ENCODE results near the gene JUNB.

The JUNB gene

GRCh38 chr19:12834566-12834943 lies 43.3 kb downstream of the JUNB start, which contains the start of gene RTBDN:
Gene RTBDN, minus strand, starts transcription at chr19:12834579. Its CDS starts 4,600 bp downstream, at chr19:12829979.
- POLR2A ChIA-PET = no interaction called here
- no peak within 1 kb of the TSS for H3K27ac ChIP-seq (ENCODE audit: insufficient read depth in 1 of 2, low read depth in 1 of 2, low read length in 2 of 2, poor library complexity in 1 of 2, severe bottlenecking in 2 of 2)
- peaks cover 17 to 96% (median 41%) of the 10 kb centered on the region in 5 experiments for H3K27me3 ChIP-seq (replicated peaks in 2 of 5; ENCODE audit: control insufficient read depth in 4 of 5, insufficient read depth in 5 of 5, low read length in 4 of 5)
- DNase-seq = no peak
- WGBS (ENCODE audit: insufficient coverage) = 12% methylated on average over 20 of the region's 20 CpGs
- no peaks in the 10 kb centered on the region for H3K36me3 ChIP-seq (ENCODE audit: control insufficient read depth in 4 of 4, insufficient read depth in 4 of 4, low read length in 3 of 4)
- H3K4me3 ChIP-seq (ENCODE audit: control insufficient read depth in 1 of 7, extremely low read depth in 1 of 7, insufficient read depth in 4 of 7, low read depth in 2 of 7, low read length in 6 of 7) = peak within 1 kb of the TSS in 6 of 7 experiments; percentile 1 to 64 (median 41)
- no peaks in the 10 kb centered on the region for H3K9me3 ChIP-seq (ENCODE audit: control extremely low read depth in 1 of 5, control insufficient read depth in 4 of 5, insufficient read depth in 2 of 5, low read depth in 1 of 5, low read length in 4 of 5)
- H3K4me1 ChIP-seq (ENCODE audit: control extremely low read depth in 1 of 4, control insufficient read depth in 4 of 4, insufficient read depth in 4 of 4, low read length in 3 of 4) = peaks cover 0 to 32% (median 20%) of the 10 kb centered on the region in 4 experiments
- CTCF ChIA-PET = interaction anchor here (0.9 kb wide), 1 partner anchor 10 kb away, joined by 3 read pairs; no protein-coding TSS in a partner anchor

- Histone ChIP-seq H3K36me3 (ENCODE audit: control insufficient read depth in 4 of 4, insufficient read depth in 4 of 4, low read length in 3 of 4) (no peaks in the 10 kb centered on the region), H3K4me1 (ENCODE audit: control extremely low read depth in 1 of 4, control insufficient read depth in 4 of 4, insufficient read depth in 4 of 4, low read length in 3 of 4) (peaks cover 0 to 32% (median 20%) of the 10 kb centered on the region in 4 experiments), H3K27ac (ENCODE audit: insufficient read depth in 1 of 2, low read depth in 1 of 2, low read length in 2 of 2, poor library complexity in 1 of 2, severe bottlenecking in 2 of 2) (no peak overlapping the region), H3K4me3 (ENCODE audit: control insufficient read depth in 1 of 7, extremely low read depth in 1 of 7, insufficient read depth in 4 of 7, low read depth in 2 of 7, low read length in 6 of 7) (no peak overlapping the region), H3K9me3 (ENCODE audit: control extremely low read depth in 1 of 5, control insufficient read depth in 4 of 5, insufficient read depth in 2 of 5, low read depth in 1 of 5, low read length in 4 of 5) (no peaks in the 10 kb centered on the region), H3K27me3 (replicated peaks in 2 of 5; ENCODE audit: control insufficient read depth in 4 of 5, insufficient read depth in 5 of 5, low read length in 4 of 5) (peaks cover 20 to 96% (median 42%) of the 10 kb centered on the region in 5 experiments)
- ChIA-PET POLR2A (no interaction called here), CTCF (interaction anchor here (0.9 kb wide), 1 partner anchor 11 kb away, joined by 3 read pairs; no protein-coding TSS in a partner anchor)
- DNase-seq = peak in 2 of 3 donors; percentile 61 to 67
- 11% methylated on average over 23 of the region's 39 CpGs for WGBS (ENCODE audit: insufficient coverage)
Measured at GRCh38 chr19:12834976-12835757, 43.9 kb downstream of the JUNB start.

- whole genome bisulfite sequencing (ENCODE audit: insufficient coverage) = 8% methylated on average over 6 of the region's 6 CpGs
- no peak for DNase-seq
- H3K27ac ChIP-seq (ENCODE audit: insufficient read depth in 1 of 2, low read depth in 1 of 2, low read length in 2 of 2, poor library complexity in 1 of 2, severe bottlenecking in 2 of 2) = no peak overlapping the region
- H3K27me3 ChIP-seq (replicated peaks in 2 of 5; ENCODE audit: control insufficient read depth in 4 of 5, insufficient read depth in 5 of 5, low read length in 4 of 5) = peaks cover 16 to 96% (median 44%) of the 10 kb centered on the region in 5 experiments
- H3K9me3 ChIP-seq (ENCODE audit: control extremely low read depth in 1 of 5, control insufficient read depth in 4 of 5, insufficient read depth in 2 of 5, low read depth in 1 of 5, low read length in 4 of 5) = peaks cover 0 to 2% (median 0%) of the 10 kb centered on the region in 5 experiments
- no peaks in the 10 kb centered on the region for H3K36me3 ChIP-seq (ENCODE audit: control insufficient read depth in 4 of 4, insufficient read depth in 4 of 4, low read length in 3 of 4)
- ChIA-PET CTCF (interaction anchor here (0.9 to 2.7 kb wide), 3 partner anchors 8 to 20 kb away, joined by 3 to 13 read pairs (median 9); no protein-coding TSS in a partner anchor), POLR2A (no interaction called here)
- no peak overlapping the region for H3K4me3 ChIP-seq (ENCODE audit: control insufficient read depth in 1 of 7, extremely low read depth in 1 of 7, insufficient read depth in 4 of 7, low read depth in 2 of 7, low read length in 6 of 7)
- H3K4me1 ChIP-seq (ENCODE audit: control extremely low read depth in 1 of 4, control insufficient read depth in 4 of 4, insufficient read depth in 4 of 4, low read length in 3 of 4) = peaks cover 2 to 44% (median 26%) of the 10 kb centered on the region in 4 experiments
Measured at GRCh38 chr19:12836529-12836863, 45.2 kb downstream of the JUNB start.

GRCh38 chr19:12837225-12837624 lies 45.9 kb downstream of the JUNB start:
- 96% methylated on average over 2 of the region's 4 CpGs for WGBS (ENCODE audit: insufficient coverage)
- POLR2A ChIA-PET = no interaction called here
- H3K9me3 ChIP-seq (ENCODE audit: control extremely low read depth in 1 of 5, control insufficient read depth in 4 of 5, insufficient read depth in 2 of 5, low read depth in 1 of 5, low read length in 4 of 5) = peaks cover 0 to 2% (median 0%) of the 10 kb centered on the region in 5 experiments
- peaks cover 2 to 44% (median 26%) of the 10 kb centered on the region in 4 experiments for H3K4me1 ChIP-seq (ENCODE audit: control extremely low read depth in 1 of 4, control insufficient read depth in 4 of 4, insufficient read depth in 4 of 4, low read length in 3 of 4)
- peaks cover 14 to 95% (median 47%) of the 10 kb centered on the region in 5 experiments for H3K27me3 ChIP-seq (replicated peaks in 2 of 5; ENCODE audit: control insufficient read depth in 4 of 5, insufficient read depth in 5 of 5, low read length in 4 of 5)
- peak in 1 of 3 donors; percentile 39 for DNase-seq
- H3K36me3 ChIP-seq (ENCODE audit: control insufficient read depth in 4 of 4, insufficient read depth in 4 of 4, low read length in 3 of 4) = no peaks in the 10 kb centered on the region
- no peak overlapping the region for H3K27ac ChIP-seq (ENCODE audit: insufficient read depth in 1 of 2, low read depth in 1 of 2, low read length in 2 of 2, poor library complexity in 1 of 2, severe bottlenecking in 2 of 2)
- H3K4me3 ChIP-seq (ENCODE audit: control insufficient read depth in 1 of 7, extremely low read depth in 1 of 7, insufficient read depth in 4 of 7, low read depth in 2 of 7, low read length in 6 of 7) = no peak overlapping the region
- CTCF ChIA-PET = interaction anchor here (0.5 to 2.7 kb wide), 8 partner anchors 9 to 106 kb away, joined by 3 to 13 read pairs (median 4); no protein-coding TSS in a partner anchor

GRCh38 chr19:12838182-12838885 lies 47.0 kb downstream of the JUNB start, which contains the start of gene MAST1:
Gene MAST1, plus strand, starts transcription at chr19:12838515. Its CDS starts 58 bp downstream, at chr19:12838573.
- CTCF ChIA-PET = interaction anchor here (0.6 to 2.7 kb wide), 3 partner anchors 9 to 44 kb away, joined by 3 to 13 read pairs (median 3); no protein-coding TSS in a partner anchor
- peak within 1 kb of the TSS in 5 of 7 experiments; percentile 31 to 72 (median 57) for H3K4me3 ChIP-seq (ENCODE audit: control insufficient read depth in 1 of 7, extremely low read depth in 1 of 7, insufficient read depth in 4 of 7, low read depth in 2 of 7, low read length in 6 of 7)
- POLR2A ChIA-PET = no interaction called here
- H3K27me3 ChIP-seq (replicated peaks in 2 of 5; ENCODE audit: control insufficient read depth in 4 of 5, insufficient read depth in 5 of 5, low read length in 4 of 5) = peaks cover 17 to 92% (median 42%) of the 10 kb centered on the region in 5 experiments
- H3K4me1 ChIP-seq (ENCODE audit: control extremely low read depth in 1 of 4, control insufficient read depth in 4 of 4, insufficient read depth in 4 of 4, low read length in 3 of 4) = peaks cover 2 to 38% (median 25%) of the 10 kb centered on the region in 4 experiments
- no peak within 1 kb of the TSS for H3K27ac ChIP-seq (ENCODE audit: insufficient read depth in 1 of 2, low read depth in 1 of 2, low read length in 2 of 2, poor library complexity in 1 of 2, severe bottlenecking in 2 of 2)
- DNase-seq = peak; percentile 47 to 69 (median 60)
- under 1% methylated on average over 44 of the region's 69 CpGs for WGBS (ENCODE audit: insufficient coverage)
- H3K9me3 ChIP-seq (ENCODE audit: control extremely low read depth in 1 of 5, control insufficient read depth in 4 of 5, insufficient read depth in 2 of 5, low read depth in 1 of 5, low read length in 4 of 5) = peaks cover 0 to 2% (median 0%) of the 10 kb centered on the region in 5 experiments
- no peaks in the 10 kb centered on the region for H3K36me3 ChIP-seq (ENCODE audit: control insufficient read depth in 4 of 4, insufficient read depth in 4 of 4, low read length in 3 of 4)

GRCh38 chr19:12838886-12839756 lies 47.8 kb downstream of the JUNB start:
- ChIA-PET POLR2A (no interaction called here), CTCF (interaction anchor here (0.6 to 2.7 kb wide), 3 partner anchors 8 to 44 kb away, joined by 3 to 13 read pairs (median 3); no protein-coding TSS in a partner anchor)
- Histone ChIP-seq H3K4me3 (ENCODE audit: control insufficient read depth in 1 of 7, extremely low read depth in 1 of 7, insufficient read depth in 4 of 7, low read depth in 2 of 7, low read length in 6 of 7) (peak overlapping the region in 2 of 7 experiments; percentile 62 to 72), H3K9me3 (ENCODE audit: control extremely low read depth in 1 of 5, control insufficient read depth in 4 of 5, insufficient read depth in 2 of 5, low read depth in 1 of 5, low read length in 4 of 5) (peaks cover 0 to 2% (median 0%) of the 10 kb centered on the region in 5 experiments), H3K4me1 (ENCODE audit: control extremely low read depth in 1 of 4, control insufficient read depth in 4 of 4, insufficient read depth in 4 of 4, low read length in 3 of 4) (peaks cover 2 to 33% (median 19%) of the 10 kb centered on the region in 4 experiments), H3K27me3 (replicated peaks in 2 of 5; ENCODE audit: control insufficient read depth in 4 of 5, insufficient read depth in 5 of 5, low read length in 4 of 5) (peaks cover 17 to 90% (median 41%) of the 10 kb centered on the region in 5 experiments), H3K27ac (ENCODE audit: insufficient read depth in 1 of 2, low read depth in 1 of 2, low read length in 2 of 2, poor library complexity in 1 of 2, severe bottlenecking in 2 of 2) (no peak overlapping the region), H3K36me3 (ENCODE audit: control insufficient read depth in 4 of 4, insufficient read depth in 4 of 4, low read length in 3 of 4) (no peaks in the 10 kb centered on the region)
- WGBS (ENCODE audit: insufficient coverage) = 38% methylated on average over 13 of the region's 21 CpGs
- peak in 2 of 3 donors; percentile 47 to 59 for DNase-seq
